Activated T-cell treated with anti-CD3 and anti-CD28 coated beads, Interleukin-2, amount 50 U/mL, for 24 hours (primary cell): ENCODE results near the gene DGCR6.
"Not testable (repeated sequence)": the region's sequence is repeated elsewhere in the genome, so short reads cannot be mapped to it uniquely, and the experiment has no call there.

Experiments
- DNase-seq: peaks from one replicate; pipeline ENCODE4 v3.0.0-alpha.2; 2020
- H3K27ac Mint-ChIP-seq: 2 replicates; pipeline ENCODE4 v1.8.0; 2020; ENCODE audit warnings: mild to moderate bottlenecking, mixed read lengths
- H3K27me3 Mint-ChIP-seq: 2 replicates; pipeline ENCODE4 v1.8.0; 2020; ENCODE audit warnings: mixed read lengths
- H3K36me3 Mint-ChIP-seq: 2 replicates; pipeline ENCODE4 v1.8.0; 2020; ENCODE audit warnings: low read depth, mixed read lengths
- H3K4me1 Mint-ChIP-seq: 2 replicates; pipeline ENCODE4 v1.8.0; 2020; ENCODE audit warnings: low read depth, mixed read lengths
- H3K4me3 Mint-ChIP-seq: 2 replicates; pipeline ENCODE4 v1.8.0; 2020; ENCODE audit warnings: mild to moderate bottlenecking, moderate library complexity, mixed read lengths
- H3K9me3 Mint-ChIP-seq: 2 replicates; pipeline ENCODE4 v1.8.0; 2020; ENCODE audit warnings: mixed read lengths

The DGCR6 gene

GRCh38 chr22:18917818-18918217 is 11.7 kb downstream of the DGCR6 start:
- not testable (repeated sequence) for H3K4me1 Mint-ChIP-seq

GRCh38 chr22:18920257-18920902 is 14.3 kb downstream of the DGCR6 start:
- H3K4me1 Mint-ChIP-seq, H3K27me3 Mint-ChIP-seq, DNase-seq, H3K36me3 Mint-ChIP-seq, H3K4me3 Mint-ChIP-seq, H3K9me3 Mint-ChIP-seq, H3K27ac Mint-ChIP-seq: not testable (repeated sequence)

More at GRCh38 chr22:18917818-18918217, 11.7 kb downstream of the DGCR6 start:
- H3K27ac Mint-ChIP-seq, H3K9me3 Mint-ChIP-seq, H3K27me3 Mint-ChIP-seq, H3K36me3 Mint-ChIP-seq, DNase-seq, H3K4me3 Mint-ChIP-seq: not testable (repeated sequence)

- no peak for DNase-seq
- Mint-ChIP-seq H3K27ac (no peak overlapping the region), H3K9me3 (no peaks in the 10 kb centered on the region), H3K4me3 (no peak overlapping the region), H3K27me3 (no peaks in the 10 kb centered on the region), H3K36me3 (no peaks in the 10 kb centered on the region), H3K4me1 (no peaks in the 10 kb centered on the region)
Observed at GRCh38 chr22:18925368-18926064, 19.4 kb downstream of the DGCR6 start.

GRCh38 chr22:18927020-18927419 is 20.9 kb downstream of the DGCR6 start:
- DNase-seq: no peak
- Mint-ChIP-seq H3K27me3 (no peaks in the 10 kb centered on the region), H3K4me1 (no peaks in the 10 kb centered on the region), H3K4me3 (no peak overlapping the region), H3K9me3 (no peaks in the 10 kb centered on the region), H3K27ac (no peak overlapping the region), H3K36me3 (no peaks in the 10 kb centered on the region)

GRCh38 chr22:18927573-18927972 is 21.5 kb downstream of the DGCR6 start:
- Mint-ChIP-seq H3K4me3 (no peak overlapping the region), H3K4me1 (no peaks in the 10 kb centered on the region), H3K27me3 (no peaks in the 10 kb centered on the region), H3K9me3 (no peaks in the 10 kb centered on the region), H3K36me3 (no peaks in the 10 kb centered on the region), H3K27ac (no peak overlapping the region)
- no peak for DNase-seq

- H3K4me3 Mint-ChIP-seq: no peak overlapping the region
- no peaks in the 10 kb centered on the region for H3K9me3 Mint-ChIP-seq
Observed at GRCh38 chr22:18929459-18929858, 23.3 kb downstream of the DGCR6 start.

GRCh38 chr22:18931905-18932652 is 26.0 kb downstream of the DGCR6 start:
- DNase-seq: no peak
- no peaks in the 10 kb centered on the region for H3K4me1 Mint-ChIP-seq
- no peak overlapping the region for H3K27ac Mint-ChIP-seq
- H3K36me3 Mint-ChIP-seq: no peaks in the 10 kb centered on the region
- no peaks in the 10 kb centered on the region for H3K9me3 Mint-ChIP-seq
- no peak overlapping the region for H3K4me3 Mint-ChIP-seq
- H3K27me3 Mint-ChIP-seq: no peaks in the 10 kb centered on the region

More at GRCh38 chr22:18929459-18929858, 23.3 kb downstream of the DGCR6 start:
- DNase-seq: no peak
- no peaks in the 10 kb centered on the region for H3K27me3 Mint-ChIP-seq
- H3K36me3 Mint-ChIP-seq: no peaks in the 10 kb centered on the region
- no peaks in the 10 kb centered on the region for H3K4me1 Mint-ChIP-seq
- H3K27ac Mint-ChIP-seq: no peak overlapping the region

- Mint-ChIP-seq H3K4me1 (no peaks in the 10 kb centered on the region), H3K27ac (no peak overlapping the region), H3K27me3 (no peaks in the 10 kb centered on the region), H3K4me3 (no peak overlapping the region), H3K36me3 (no peaks in the 10 kb centered on the region), H3K9me3 (no peaks in the 10 kb centered on the region)
- no peak for DNase-seq
Observed at GRCh38 chr22:18933914-18934313, 27.8 kb downstream of the DGCR6 start.

GRCh38 chr22:18934688-18935087 is 28.6 kb downstream of the DGCR6 start:
- not testable (repeated sequence) for H3K27me3 Mint-ChIP-seq, H3K9me3 Mint-ChIP-seq, DNase-seq, H3K4me3 Mint-ChIP-seq, H3K4me1 Mint-ChIP-seq, H3K36me3 Mint-ChIP-seq, H3K27ac Mint-ChIP-seq

- Mint-ChIP-seq H3K27ac (no peak within 1 kb of the TSS), H3K9me3 (no peaks in the 10 kb centered on the region), H3K4me3 (no peak within 1 kb of the TSS), H3K27me3 (no peaks in the 10 kb centered on the region), H3K4me1 (no peaks in the 10 kb centered on the region), H3K36me3 (no peaks in the 10 kb centered on the region)
- DNase-seq: no peak
Observed at GRCh38 chr22:18935889-18936529, 29.9 kb downstream of the DGCR6 start, which contains the start of gene PRODH. TSS of gene PRODH (minus strand) at chr22:18936293. CDS start at chr22:18936287, 6 bp downstream.

GRCh38 chr22:18938691-18939090 is 32.6 kb downstream of the DGCR6 start:
- not testable (repeated sequence) for H3K4me1 Mint-ChIP-seq, H3K36me3 Mint-ChIP-seq, H3K27me3 Mint-ChIP-seq, H3K9me3 Mint-ChIP-seq, H3K27ac Mint-ChIP-seq, H3K4me3 Mint-ChIP-seq, DNase-seq

- DNase-seq, H3K9me3 Mint-ChIP-seq, H3K27ac Mint-ChIP-seq, H3K4me1 Mint-ChIP-seq, H3K4me3 Mint-ChIP-seq, H3K36me3 Mint-ChIP-seq: not testable (repeated sequence)
- H3K27me3 Mint-ChIP-seq: peaks cover 27% of the 10 kb centered on the region
Observed at GRCh38 chr22:18947105-18947504, 41.0 kb downstream of the DGCR6 start.

GRCh38 chr22:18947905-18948304 is 41.8 kb downstream of the DGCR6 start:
- Mint-ChIP-seq H3K4me1 (no peaks in the 10 kb centered on the region), H3K4me3 (no peak overlapping the region), H3K27ac (no peak overlapping the region), H3K36me3 (no peaks in the 10 kb centered on the region), H3K9me3 (no peaks in the 10 kb centered on the region), H3K27me3 (peaks cover 27% of the 10 kb centered on the region)
- DNase-seq: no peak

GRCh38 chr22:18950141-18950540 is 44.0 kb downstream of the DGCR6 start:
- no peaks in the 10 kb centered on the region for H3K36me3 Mint-ChIP-seq

More at GRCh38 chr22:18950141-18950540, 44.0 kb downstream of the DGCR6 start:
- H3K4me3 Mint-ChIP-seq: no peak overlapping the region
- peaks cover 30% of the 10 kb centered on the region for H3K27me3 Mint-ChIP-seq
- H3K9me3 Mint-ChIP-seq: no peaks in the 10 kb centered on the region
- no peak for DNase-seq
- H3K27ac Mint-ChIP-seq: no peak overlapping the region
- H3K4me1 Mint-ChIP-seq: no peaks in the 10 kb centered on the region
